Measurements from ENCODE around the gene MGAT5.

The MGAT5 gene

GRCh38 chr2:134458473-134458853, 204.6 kb downstream of the MGAT5 start:
- Histone ChIP-seq H3K36me3 (replicated peaks) (no peaks in the 10 kb centered on the region), H3K27me3 (ENCODE audit: low read depth) (no peaks in the 10 kb centered on the region), H3K4me1 (no peaks in the 10 kb centered on the region), H3K4me3 (no peak overlapping the region), H3K9me3 (no peaks in the 10 kb centered on the region)
- in situ Hi-C loops (cut with MboI; ENCODE audit: low sequenced_read_pairs) = no loop called here
- no peak for DNase-seq (ENCODE audit: low spot score in 2 of 2)

GRCh38 chr2:134458950-134459349, 205.1 kb downstream of the MGAT5 start:
- Histone ChIP-seq H3K27me3 (ENCODE audit: low read depth) (no peaks in the 10 kb centered on the region), H3K4me3 (no peak overlapping the region), H3K36me3 (replicated peaks) (no peaks in the 10 kb centered on the region), H3K4me1 (no peaks in the 10 kb centered on the region), H3K9me3 (no peaks in the 10 kb centered on the region)
- DNase-seq (ENCODE audit: low spot score in 2 of 2) = no peak
- in situ Hi-C loops (cut with MboI; ENCODE audit: low sequenced_read_pairs) = no loop called here

- no peaks in the 10 kb centered on the region for H3K27me3 ChIP-seq (ENCODE audit: low read depth)
- no peaks in the 10 kb centered on the region for H3K4me1 ChIP-seq
- no peak for DNase-seq (ENCODE audit: low spot score in 2 of 2)
- no peak overlapping the region for H3K4me3 ChIP-seq
- no peaks in the 10 kb centered on the region for H3K9me3 ChIP-seq
- in situ Hi-C loops (cut with MboI; ENCODE audit: low sequenced_read_pairs) = loop anchor here (5.0 to 10.0 kb wide), 2 partner anchors 325 to 437 kb away; no protein-coding TSS in a partner anchor
- H3K36me3 ChIP-seq (replicated peaks) = no peaks in the 10 kb centered on the region
These were observed 206.0 kb downstream of the MGAT5 start for GRCh38 chr2:134459706-134460406.

- H3K4me3 ChIP-seq = no peak overlapping the region
- DNase-seq (ENCODE audit: low spot score in 2 of 2) = peak; percentile 42 to 73
- in situ Hi-C loops (cut with MboI; ENCODE audit: low sequenced_read_pairs) = loop anchor here (5.0 to 10.0 kb wide), 2 partner anchors 324 to 437 kb away; no protein-coding TSS in a partner anchor
- no peaks in the 10 kb centered on the region for H3K4me1 ChIP-seq
- no peaks in the 10 kb centered on the region for H3K36me3 ChIP-seq (replicated peaks)
- no peaks in the 10 kb centered on the region for H3K27me3 ChIP-seq (ENCODE audit: low read depth)
- H3K9me3 ChIP-seq = no peaks in the 10 kb centered on the region
These were observed 206.7 kb downstream of the MGAT5 start for GRCh38 chr2:134460583-134460998.

GRCh38 chr2:134461511-134461910, 207.6 kb downstream of the MGAT5 start:
- Histone ChIP-seq H3K4me3 (no peak overlapping the region), H3K4me1 (no peaks in the 10 kb centered on the region), H3K27me3 (ENCODE audit: low read depth) (no peaks in the 10 kb centered on the region), H3K9me3 (no peaks in the 10 kb centered on the region), H3K36me3 (replicated peaks) (no peaks in the 10 kb centered on the region)
- DNase-seq (ENCODE audit: low spot score in 2 of 2) = no peak
- in situ Hi-C loops (cut with MboI; ENCODE audit: low sequenced_read_pairs) = loop anchor here (5.0 to 10.0 kb wide), 2 partner anchors 323 to 436 kb away; no protein-coding TSS in a partner anchor

- no peaks in the 10 kb centered on the region for H3K9me3 ChIP-seq
- H3K4me1 ChIP-seq = no peaks in the 10 kb centered on the region
- H3K27me3 ChIP-seq (ENCODE audit: low read depth) = no peaks in the 10 kb centered on the region
- in situ Hi-C loops (cut with MboI; ENCODE audit: low sequenced_read_pairs) = loop anchor here (5.0 to 10.0 kb wide), 2 partner anchors 323 to 435 kb away; no protein-coding TSS in a partner anchor
- H3K4me3 ChIP-seq = no peak overlapping the region
- no peak for DNase-seq (ENCODE audit: low spot score in 2 of 2)
- no peaks in the 10 kb centered on the region for H3K36me3 ChIP-seq (replicated peaks)
These were observed 208.4 kb downstream of the MGAT5 start for GRCh38 chr2:134462275-134462674.

- no peaks in the 10 kb centered on the region for H3K9me3 ChIP-seq
- H3K36me3 ChIP-seq (replicated peaks) = no peaks in the 10 kb centered on the region
- in situ Hi-C loops (cut with MboI; ENCODE audit: low sequenced_read_pairs) = loop anchor here (5.0 to 10.0 kb wide), 2 partner anchors 322 to 434 kb away; no protein-coding TSS in a partner anchor
- DNase-seq (ENCODE audit: low spot score in 2 of 2) = no peak
- no peak overlapping the region for H3K4me3 ChIP-seq
- no peaks in the 10 kb centered on the region for H3K27me3 ChIP-seq (ENCODE audit: low read depth)
- no peaks in the 10 kb centered on the region for H3K4me1 ChIP-seq
These were observed 209.2 kb downstream of the MGAT5 start for GRCh38 chr2:134462791-134463698.

- H3K27me3 ChIP-seq (ENCODE audit: low read depth) = no peaks in the 10 kb centered on the region
- DNase-seq (ENCODE audit: low spot score in 2 of 2) = no peak
- H3K4me3 ChIP-seq = no peak overlapping the region
- in situ Hi-C loops (cut with MboI; ENCODE audit: low sequenced_read_pairs) = loop anchor here (5.0 to 10.0 kb wide), 2 partner anchors 321 to 434 kb away; no protein-coding TSS in a partner anchor
- H3K36me3 ChIP-seq (replicated peaks) = no peaks in the 10 kb centered on the region
- no peaks in the 10 kb centered on the region for H3K4me1 ChIP-seq
- H3K9me3 ChIP-seq = no peaks in the 10 kb centered on the region
These were observed 209.8 kb downstream of the MGAT5 start for GRCh38 chr2:134463699-134464022.

- Histone ChIP-seq H3K4me1 (no peaks in the 10 kb centered on the region), H3K9me3 (no peaks in the 10 kb centered on the region), H3K36me3 (replicated peaks) (no peaks in the 10 kb centered on the region), H3K4me3 (no peak overlapping the region), H3K27me3 (ENCODE audit: low read depth) (no peaks in the 10 kb centered on the region)
- in situ Hi-C loops (cut with MboI; ENCODE audit: low sequenced_read_pairs) = loop anchor here (10.0 kb wide), 1 partner anchor 319 kb away; no protein-coding TSS in a partner anchor
- no peak for DNase-seq (ENCODE audit: low spot score in 2 of 2)
These were observed 211.6 kb downstream of the MGAT5 start for GRCh38 chr2:134465228-134466105.

GRCh38 chr2:134466141-134466540, 212.3 kb downstream of the MGAT5 start:
- Histone ChIP-seq H3K36me3 (replicated peaks) (no peaks in the 10 kb centered on the region), H3K9me3 (no peaks in the 10 kb centered on the region), H3K4me3 (no peak overlapping the region), H3K27me3 (ENCODE audit: low read depth) (no peaks in the 10 kb centered on the region), H3K4me1 (no peaks in the 10 kb centered on the region)
- peak in 1 of 2 experiments; percentile 41 for DNase-seq (ENCODE audit: low spot score in 2 of 2)
- in situ Hi-C loops (cut with MboI; ENCODE audit: low sequenced_read_pairs) = loop anchor here (10.0 kb wide), 1 partner anchor 319 kb away; no protein-coding TSS in a partner anchor

GRCh38 chr2:134468164-134468563, 214.3 kb downstream of the MGAT5 start:
- no peak overlapping the region for H3K4me3 ChIP-seq
- no peaks in the 10 kb centered on the region for H3K36me3 ChIP-seq (replicated peaks)
- no peaks in the 10 kb centered on the region for H3K27me3 ChIP-seq (ENCODE audit: low read depth)
- in situ Hi-C loops (cut with MboI; ENCODE audit: low sequenced_read_pairs) = loop anchor here (10.0 kb wide), 1 partner anchor 317 kb away; no protein-coding TSS in a partner anchor
- no peaks in the 10 kb centered on the region for H3K4me1 ChIP-seq
- no peaks in the 10 kb centered on the region for H3K9me3 ChIP-seq
- DNase-seq (ENCODE audit: low spot score in 2 of 2) = no peak

GRCh38 chr2:134468776-134469175, 214.9 kb downstream of the MGAT5 start:
- H3K36me3 ChIP-seq (replicated peaks) = no peaks in the 10 kb centered on the region
- in situ Hi-C loops (cut with MboI; ENCODE audit: low sequenced_read_pairs) = loop anchor here (10.0 kb wide), 1 partner anchor 316 kb away; no protein-coding TSS in a partner anchor
- no peaks in the 10 kb centered on the region for H3K9me3 ChIP-seq
- no peaks in the 10 kb centered on the region for H3K4me1 ChIP-seq
- H3K27me3 ChIP-seq (ENCODE audit: low read depth) = no peaks in the 10 kb centered on the region
- DNase-seq (ENCODE audit: low spot score in 2 of 2) = no peak
- H3K4me3 ChIP-seq = no peak overlapping the region

- Histone ChIP-seq H3K9me3 (no peaks in the 10 kb centered on the region), H3K36me3 (replicated peaks) (no peaks in the 10 kb centered on the region), H3K4me3 (no peak overlapping the region), H3K4me1 (no peaks in the 10 kb centered on the region), H3K27me3 (ENCODE audit: low read depth) (no peaks in the 10 kb centered on the region)
- in situ Hi-C loops (cut with MboI; ENCODE audit: low sequenced_read_pairs) = loop anchor here (10.0 kb wide), 1 partner anchor 315 kb away; no protein-coding TSS in a partner anchor
- no peak for DNase-seq (ENCODE audit: low spot score in 2 of 2)
These were observed 215.7 kb downstream of the MGAT5 start for GRCh38 chr2:134469516-134470115.

Data from HAP-1 (cell line).